Right atrium auricular region (tissue), 2 donors: ENCODE results near the gene DOCK1. TPM values are rescaled to one million over a fixed set of nuclear protein-coding genes. Genes with fewer than 3 reads are reported as not detected.
"Not testable (repeated sequence)": the region's sequence is repeated elsewhere in the genome, so short reads cannot be mapped to it uniquely, and the experiment has no call there.

Experiments used
- DNase-seq: peaks from one replicate; pipeline ENCODE4 v3.0.0-alpha.2; 2019; ENCODE audit warnings: low spot score
- H3K27ac ChIP-seq, 2 donors: fragments of 200-600 bp; sonication (generic); 1 replicate in 1 of 2; 2 replicates in 1 of 2; pipeline ENCODE4 v1.5.1; 2016 to 2019
- H3K27me3 ChIP-seq, 2 donors: fragments of 200-600 bp; sonication (generic); one replicate each; pipeline versions ENCODE4 v1.5.1 to v1.6.0; 2017 to 2019
- H3K36me3 ChIP-seq: fragments of 200-600 bp; sonication (generic); one replicate; pipeline ENCODE4 v1.5.1; 2016
- H3K4me1 ChIP-seq, 2 donors: fragments of 200-600 bp; sonication (generic); one replicate each; pipeline versions ENCODE4 v1.5.1 to v1.6.0; 2017 to 2019
- H3K4me3 ChIP-seq, 2 donors: fragments of 200-600 bp; sonication (generic); 1 replicate in 1 of 2; 2 replicates in 1 of 2; pipeline ENCODE4 v1.5.1; 2017 to 2019; ENCODE audit warnings: mild to moderate bottlenecking in 1 of 2, moderate library complexity in 1 of 2
- H3K9me3 ChIP-seq, 2 donors: fragments of 200-600 bp; sonication (generic); one replicate each; pipeline ENCODE4 v1.5.1; 2019
- CTCF ChIP-seq, 2 donors: fragments of 200-600 bp; sonication (generic); IDR thresholded peaks; one replicate each; pipeline ENCODE4 v1.5.1; 2019; ENCODE audit warnings: antibody characterized with exemption in 2 of 2
- total RNA-seq, 2 donors: library from RNA; depleted of rRNA; stranded (reverse); fragments of >200 nt; gene quantifications; one replicate each; pipeline ENCODE4 v1.1.0, GENCODE V29; 2016

DOCK1 gene
- total RNA-seq, 2 donors from 2014 or later: 13.0 to 16.8 TPM

DNA sequence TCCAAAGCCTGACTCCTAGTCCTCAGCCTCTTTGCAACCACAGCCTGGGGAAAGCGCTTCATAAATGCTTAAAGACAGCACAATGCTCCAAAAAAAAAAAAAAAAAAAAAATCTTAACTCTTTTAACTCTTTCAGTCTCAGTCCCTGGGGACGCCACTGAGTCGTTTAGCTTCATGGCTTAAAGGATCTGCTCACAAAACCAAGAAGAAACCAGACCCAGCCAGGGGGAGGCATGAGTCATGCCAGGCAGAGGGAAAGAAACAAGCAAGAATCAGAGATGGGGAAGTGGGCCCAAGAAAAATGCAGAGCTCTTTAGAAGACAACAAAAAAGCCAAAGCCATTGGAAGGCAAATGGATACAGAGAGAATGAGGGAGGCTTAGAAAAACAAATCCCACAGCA, 32.5 kb upstream of the DOCK1 start:
- Histone ChIP-seq H3K4me1 (no peaks in the 10 kb centered on the region), H3K27ac (no peak overlapping the region), H3K27me3 (no peaks in the 10 kb centered on the region), H3K36me3 (no peaks in the 10 kb centered on the region), H3K4me3 (no peak overlapping the region), H3K9me3 (no peaks in the 10 kb centered on the region)
- no peak for DNase-seq
- no peak for TF ChIP-seq CTCF (IDR thresholded peaks at IDR 0.05)

GRCh38 chr10:126876456-126876855, 28.8 kb upstream of the DOCK1 start:
- no peak overlapping the region for H3K27ac ChIP-seq
- no peaks in the 10 kb centered on the region for H3K27me3 ChIP-seq
- H3K4me3 ChIP-seq: no peak overlapping the region
- H3K4me1 ChIP-seq: no peaks in the 10 kb centered on the region
- TF ChIP-seq CTCF (IDR thresholded peaks at IDR 0.05): no peak
- DNase-seq: no peak
- no peaks in the 10 kb centered on the region for H3K9me3 ChIP-seq
- H3K36me3 ChIP-seq: no peaks in the 10 kb centered on the region

- no peaks in the 10 kb centered on the region for H3K36me3 ChIP-seq
- no peak overlapping the region for H3K27ac ChIP-seq
- no peaks in the 10 kb centered on the region for H3K9me3 ChIP-seq
- no peaks in the 10 kb centered on the region for H3K27me3 ChIP-seq
- no peak for TF ChIP-seq CTCF (IDR thresholded peaks at IDR 0.05)
- H3K4me1 ChIP-seq: no peaks in the 10 kb centered on the region
- no peak for DNase-seq
- H3K4me3 ChIP-seq: no peak overlapping the region
These were observed 27.8 kb upstream of the DOCK1 start for GRCh38 chr10:126877390-126877789.

- Histone ChIP-seq H3K9me3 (no peaks in the 10 kb centered on the region), H3K4me1 (no peaks in the 10 kb centered on the region), H3K4me3 (no peak overlapping the region), H3K36me3 (no peaks in the 10 kb centered on the region), H3K27me3 (no peaks in the 10 kb centered on the region), H3K27ac (no peak overlapping the region)
- no peak for DNase-seq
- TF ChIP-seq CTCF (IDR thresholded peaks at IDR 0.05): no peak
These were observed 26.6 kb upstream of the DOCK1 start for GRCh38 chr10:126878594-126878993.

- no peaks in the 10 kb centered on the region for H3K36me3 ChIP-seq
- DNase-seq: no peak
- no peak overlapping the region for H3K4me3 ChIP-seq
- H3K9me3 ChIP-seq: no peaks in the 10 kb centered on the region
- H3K27me3 ChIP-seq: no peaks in the 10 kb centered on the region
- no peaks in the 10 kb centered on the region for H3K4me1 ChIP-seq
- H3K27ac ChIP-seq: no peak overlapping the region
- TF ChIP-seq CTCF (IDR thresholded peaks at IDR 0.05): no peak
These were observed 24.3 kb upstream of the DOCK1 start for GRCh38 chr10:126880926-126881325.

DNA sequence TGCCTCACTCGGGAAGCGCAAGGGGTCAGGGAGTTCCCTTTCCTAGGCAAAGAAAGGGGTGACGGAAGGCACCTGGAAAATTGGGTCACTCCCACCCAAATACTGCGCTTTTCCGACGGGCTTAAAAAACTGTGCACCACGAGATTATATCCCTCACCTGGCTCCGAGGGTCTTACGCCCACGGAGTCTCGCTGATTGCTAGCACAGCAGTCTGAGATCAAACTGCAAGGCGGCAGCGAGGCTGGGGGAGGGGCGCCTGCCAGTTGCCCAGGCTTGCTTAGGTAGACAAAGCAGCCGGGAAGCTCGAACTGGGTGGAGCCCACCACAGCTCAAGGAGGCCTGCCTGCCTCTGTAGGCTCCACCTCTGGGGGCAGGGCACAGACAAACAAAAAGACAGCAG, 23.2 kb upstream of the DOCK1 start:
- not testable (repeated sequence) for DNase-seq, H3K4me1 ChIP-seq, H3K27ac ChIP-seq, H3K4me3 ChIP-seq, H3K27me3 ChIP-seq, H3K36me3 ChIP-seq, H3K9me3 ChIP-seq

GRCh38 chr10:126888436-126888835, 16.8 kb upstream of the DOCK1 start:
- H3K9me3 ChIP-seq, H3K27me3 ChIP-seq, H3K36me3 ChIP-seq, H3K4me1 ChIP-seq, H3K27ac ChIP-seq, H3K4me3 ChIP-seq, DNase-seq: not testable (repeated sequence)
